Effector memory CD4-positive, alpha-beta T cell (primary cell): ENCODE measurements around the gene NRL.

ENCODE experiments used
- DNase-seq, 3 donors: peaks; one replicate each; pipeline ENCODE4 v3.0.0-alpha.2; 2020
- H3K27ac ChIP-seq: 2 replicates; pipeline ENCODE4 v1.7.0; 2013; ENCODE audit warnings: mild to moderate bottlenecking, low read length, moderate library complexity; ENCODE audit not compliant: insufficient read depth, poor library complexity, severe bottlenecking
- H3K27me3 ChIP-seq: replicated peaks from 2 replicates; pipeline ENCODE4 v1.7.0; 2013; ENCODE audit warnings: mild to moderate bottlenecking, low read length; ENCODE audit not compliant: insufficient read depth, control insufficient read depth, poor library complexity, severe bottlenecking
- H3K36me3 ChIP-seq: 2 replicates; pipeline ENCODE4 v1.7.0; 2013; ENCODE audit warnings: mild to moderate bottlenecking, low read length, moderate library complexity; ENCODE audit not compliant: control insufficient read depth, insufficient read depth
- H3K4me1 ChIP-seq: 2 replicates; pipeline ENCODE4 v1.7.0; 2013; ENCODE audit warnings: low read length, mild to moderate bottlenecking; ENCODE audit not compliant: control insufficient read depth, insufficient read depth, poor library complexity, severe bottlenecking
- H3K4me3 ChIP-seq: 2 replicates; pipeline ENCODE4 v1.7.0; 2013; ENCODE audit warnings: low read length, low read depth, mild to moderate bottlenecking; ENCODE audit not compliant: insufficient read depth, poor library complexity, severe bottlenecking
- H3K9me3 ChIP-seq: 2 replicates; pipeline ENCODE4 v1.7.0; 2013; ENCODE audit warnings: mild to moderate bottlenecking, low read length, moderate library complexity; ENCODE audit not compliant: control insufficient read depth

Gene NRL

GRCh38 chr14:24100197-24100981 is 14.4 kb downstream of the NRL start:
- no peak for DNase-seq
- Histone ChIP-seq H3K36me3 (peaks cover 31% of the 10 kb centered on the region), H3K4me3 (no peak overlapping the region), H3K4me1 (no peaks in the 10 kb centered on the region), H3K9me3 (no peaks in the 10 kb centered on the region), H3K27me3 (no peaks in the 10 kb centered on the region), H3K27ac (no peak overlapping the region)

DNA sequence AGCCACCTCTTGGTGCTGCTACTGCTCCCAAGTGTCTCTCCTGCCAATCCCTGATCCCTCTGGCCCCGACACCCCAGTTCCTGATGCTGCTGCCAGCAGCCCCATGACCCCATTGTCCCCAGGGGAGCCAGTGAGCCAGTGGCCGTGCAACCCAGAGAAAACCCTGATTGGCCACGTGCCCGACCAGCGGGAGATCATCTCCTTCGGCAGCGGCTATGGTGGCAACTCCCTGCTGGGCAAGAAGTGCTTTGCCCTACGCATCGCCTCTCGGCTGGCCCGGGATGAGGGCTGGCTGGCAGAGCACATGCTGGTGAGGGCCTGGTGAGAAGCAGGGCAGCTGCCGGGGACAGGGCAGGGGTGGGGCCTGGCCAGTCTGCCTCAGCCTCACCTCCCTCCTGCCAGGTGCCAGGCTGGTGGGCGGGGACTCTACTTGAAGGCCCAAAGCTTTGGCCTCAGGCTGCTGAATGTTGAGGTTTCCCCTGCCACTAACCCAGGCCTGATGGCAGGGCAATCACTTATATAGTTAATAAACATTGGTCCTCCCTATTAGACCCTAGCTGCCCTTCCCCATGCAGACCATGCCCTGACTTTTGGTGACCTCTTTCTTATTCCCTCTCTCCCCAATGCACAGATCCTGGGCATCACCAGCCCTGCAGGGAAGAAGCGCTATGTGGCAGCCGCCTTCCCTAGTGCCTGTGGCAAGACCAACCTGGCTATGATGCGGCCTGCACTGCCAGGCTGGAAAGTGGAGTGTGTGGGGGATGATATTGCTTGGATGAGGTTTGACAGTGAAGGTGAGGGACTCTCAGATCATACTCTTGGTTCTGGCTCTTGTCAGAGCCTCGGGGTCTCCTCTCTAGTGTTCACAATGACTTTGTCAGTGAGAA is 15.6 kb downstream of the NRL start:
- Histone ChIP-seq H3K27me3 (no peaks in the 10 kb centered on the region), H3K27ac (no peak overlapping the region), H3K4me1 (no peaks in the 10 kb centered on the region), H3K4me3 (no peak overlapping the region), H3K36me3 (peaks cover 31% of the 10 kb centered on the region), H3K9me3 (no peaks in the 10 kb centered on the region)
- DNase-seq: no peak

DNA sequence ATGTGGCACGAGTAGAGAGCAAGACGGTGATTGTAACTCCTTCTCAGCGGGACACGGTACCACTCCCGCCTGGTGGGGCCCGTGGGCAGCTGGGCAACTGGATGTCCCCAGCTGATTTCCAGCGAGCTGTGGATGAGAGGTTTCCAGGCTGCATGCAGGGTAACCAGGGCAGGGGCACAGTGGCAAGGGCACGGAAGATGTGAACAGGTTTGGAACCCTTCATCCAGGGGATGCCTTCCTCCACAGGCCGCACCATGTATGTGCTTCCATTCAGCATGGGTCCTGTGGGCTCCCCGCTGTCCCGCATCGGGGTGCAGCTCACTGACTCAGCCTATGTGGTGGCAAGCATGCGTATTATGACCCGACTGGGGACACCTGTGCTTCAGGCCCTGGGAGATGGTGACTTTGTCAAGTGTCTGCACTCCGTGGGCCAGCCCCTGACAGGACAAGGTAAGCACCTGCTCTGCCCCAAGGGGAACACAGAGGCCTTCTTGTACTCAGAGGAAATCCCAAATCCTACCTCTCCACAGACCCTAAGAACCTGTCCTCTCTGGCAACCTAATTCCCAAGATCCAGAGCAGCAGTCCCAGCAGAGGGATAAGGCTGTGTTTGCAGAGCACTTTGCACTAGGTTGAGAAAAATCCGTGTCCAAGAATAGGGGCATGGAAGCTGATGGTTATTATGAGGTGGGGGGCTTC is 16.4 kb downstream of the NRL start:
- Histone ChIP-seq H3K36me3 (peaks cover 26% of the 10 kb centered on the region), H3K27ac (no peak overlapping the region), H3K9me3 (no peaks in the 10 kb centered on the region), H3K4me3 (no peak overlapping the region), H3K4me1 (no peaks in the 10 kb centered on the region), H3K27me3 (no peaks in the 10 kb centered on the region)
- no peak for DNase-seq

- H3K36me3 ChIP-seq: peaks cover 18% of the 10 kb centered on the region
- H3K4me1 ChIP-seq: no peaks in the 10 kb centered on the region
- H3K4me3 ChIP-seq: no peak overlapping the region
- H3K9me3 ChIP-seq: no peaks in the 10 kb centered on the region
- no peak for DNase-seq
- H3K27ac ChIP-seq: no peak overlapping the region
- H3K27me3 ChIP-seq: no peaks in the 10 kb centered on the region
Observed at GRCh38 chr14:24096545-24097181, 18.1 kb downstream of the NRL start.

GRCh38 chr14:24095271-24096068 is 19.3 kb downstream of the NRL start:
- peak overlapping the region; percentile 90 for H3K4me3 ChIP-seq
- H3K27ac ChIP-seq: peak overlapping the region; percentile 84
- peaks cover 18% of the 10 kb centered on the region for H3K36me3 ChIP-seq
- no peaks in the 10 kb centered on the region for H3K9me3 ChIP-seq
- H3K4me1 ChIP-seq: no peaks in the 10 kb centered on the region
- no peaks in the 10 kb centered on the region for H3K27me3 ChIP-seq
- DNase-seq: peak in 1 of 3 donors; percentile 9

GRCh38 chr14:24094841-24095270 is 19.9 kb downstream of the NRL start:
- H3K27ac ChIP-seq: peak overlapping the region; percentile 84
- H3K4me3 ChIP-seq: peak overlapping the region; percentile 90
- peaks cover 14% of the 10 kb centered on the region for H3K36me3 ChIP-seq
- H3K4me1 ChIP-seq: no peaks in the 10 kb centered on the region
- no peaks in the 10 kb centered on the region for H3K9me3 ChIP-seq
- no peaks in the 10 kb centered on the region for H3K27me3 ChIP-seq
- DNase-seq: no peak

GRCh38 chr14:24093901-24094840 is 20.6 kb downstream of the NRL start, which contains the start of gene PCK2:
Gene PCK2 (plus strand): TSS chr14:24094311. CDS start chr14:24094406, 95 bp downstream.
- H3K9me3 ChIP-seq: no peaks in the 10 kb centered on the region
- H3K36me3 ChIP-seq: peaks cover 7% of the 10 kb centered on the region
- peak within 1 kb of the TSS; percentile 84 for H3K27ac ChIP-seq
- H3K4me3 ChIP-seq: peak within 1 kb of the TSS; percentile 90
- DNase-seq: peak; percentile 61 to 70 (median 62)
- H3K4me1 ChIP-seq: no peaks in the 10 kb centered on the region
- no peaks in the 10 kb centered on the region for H3K27me3 ChIP-seq

DNA sequence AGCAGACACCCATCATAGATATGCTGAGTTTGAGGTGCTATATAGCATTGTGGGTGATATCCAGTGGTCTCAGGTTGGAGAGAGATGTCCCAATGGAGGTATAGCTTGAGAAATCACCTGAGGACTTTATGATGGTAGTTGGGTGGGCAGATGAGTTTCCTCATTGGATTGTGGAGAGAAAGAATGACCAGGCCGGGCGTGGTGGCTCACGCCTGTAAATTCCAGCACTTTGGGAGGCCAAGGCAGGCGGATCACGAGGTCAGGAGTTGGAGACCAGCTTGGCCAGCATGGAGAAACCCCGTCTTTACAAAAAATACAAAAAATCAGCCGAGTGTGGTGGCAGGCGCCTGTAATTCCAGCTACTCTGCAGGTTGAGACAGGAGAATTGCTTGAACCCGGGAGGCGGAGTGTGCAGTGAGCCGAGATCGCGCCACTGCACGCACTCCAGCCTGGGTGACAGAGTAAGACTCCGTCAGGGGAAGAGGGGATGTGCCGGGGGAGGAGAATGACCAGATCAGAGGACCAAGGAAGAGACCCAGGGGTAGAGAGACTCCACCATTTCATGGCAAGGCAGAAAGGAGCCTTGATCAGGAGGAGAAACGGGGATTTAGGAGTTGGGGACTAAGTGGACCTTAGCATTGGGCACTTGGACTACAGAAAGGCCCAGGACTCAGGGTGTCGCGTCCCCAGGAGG is 21.4 kb downstream of the NRL start:
- Histone ChIP-seq H3K9me3 (no peaks in the 10 kb centered on the region), H3K27ac (peak overlapping the region; percentile 84), H3K36me3 (peaks cover 3% of the 10 kb centered on the region), H3K4me1 (no peaks in the 10 kb centered on the region), H3K4me3 (peak overlapping the region; percentile 90), H3K27me3 (no peaks in the 10 kb centered on the region)
- DNase-seq: no peak
